22Rv1 (cell line): Measurements from ENCODE around the gene RIOK3.

ENCODE experiments used
- ZFX ChIP-seq: fragments of 450-650 bp; IDR thresholded peaks from 2 replicates; pipeline ENCODE4 v1.6.1; 2017; ENCODE audit warnings: antibody characterized with exemption, borderline replicate concordance
- TF ChIP-seq, protein P1 (sequence below): fragments of 450-650 bp; IDR thresholded peaks from 2 replicates; pipeline ENCODE4 v1.5.1; 2017; ENCODE audit warnings: mild to moderate bottlenecking

DNA sequence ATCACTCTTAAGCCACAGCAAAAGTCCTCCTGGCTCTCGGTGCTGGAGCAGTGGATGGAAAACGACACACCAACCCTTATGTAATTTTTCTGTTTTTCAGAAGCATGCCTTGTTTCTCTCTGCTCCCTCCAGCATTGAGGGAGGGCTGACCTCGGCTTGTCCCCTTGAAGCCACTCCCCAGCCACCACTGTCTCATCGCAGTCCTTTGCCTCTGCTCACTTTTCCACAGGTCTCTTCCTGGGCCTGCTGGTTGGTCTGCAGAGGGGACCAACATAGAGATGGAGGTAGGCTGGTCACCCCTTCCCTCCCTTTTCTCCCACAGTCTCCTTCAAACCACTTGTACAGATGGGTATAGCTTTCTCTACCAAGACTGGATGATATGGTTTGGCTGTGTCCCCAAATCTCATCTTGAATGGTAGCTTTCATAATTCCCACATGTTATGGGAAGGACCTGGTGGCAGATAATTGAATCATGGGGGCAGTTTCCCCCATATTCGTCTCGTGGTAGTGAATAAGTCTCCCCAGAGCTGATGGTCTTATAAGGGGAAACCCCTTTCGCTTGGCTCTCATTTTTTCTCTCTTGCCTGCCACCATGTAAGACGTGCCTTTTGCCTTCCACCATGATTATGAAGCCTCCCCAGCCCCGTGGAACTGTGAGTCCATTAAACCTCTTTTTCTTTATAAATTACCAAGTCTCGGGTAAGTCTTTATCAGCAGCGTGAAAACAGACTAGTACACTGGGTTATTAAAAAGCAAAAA lies 14.3 kb upstream of the RIOK3 start:
- TF ChIP-seq, protein P1, sequence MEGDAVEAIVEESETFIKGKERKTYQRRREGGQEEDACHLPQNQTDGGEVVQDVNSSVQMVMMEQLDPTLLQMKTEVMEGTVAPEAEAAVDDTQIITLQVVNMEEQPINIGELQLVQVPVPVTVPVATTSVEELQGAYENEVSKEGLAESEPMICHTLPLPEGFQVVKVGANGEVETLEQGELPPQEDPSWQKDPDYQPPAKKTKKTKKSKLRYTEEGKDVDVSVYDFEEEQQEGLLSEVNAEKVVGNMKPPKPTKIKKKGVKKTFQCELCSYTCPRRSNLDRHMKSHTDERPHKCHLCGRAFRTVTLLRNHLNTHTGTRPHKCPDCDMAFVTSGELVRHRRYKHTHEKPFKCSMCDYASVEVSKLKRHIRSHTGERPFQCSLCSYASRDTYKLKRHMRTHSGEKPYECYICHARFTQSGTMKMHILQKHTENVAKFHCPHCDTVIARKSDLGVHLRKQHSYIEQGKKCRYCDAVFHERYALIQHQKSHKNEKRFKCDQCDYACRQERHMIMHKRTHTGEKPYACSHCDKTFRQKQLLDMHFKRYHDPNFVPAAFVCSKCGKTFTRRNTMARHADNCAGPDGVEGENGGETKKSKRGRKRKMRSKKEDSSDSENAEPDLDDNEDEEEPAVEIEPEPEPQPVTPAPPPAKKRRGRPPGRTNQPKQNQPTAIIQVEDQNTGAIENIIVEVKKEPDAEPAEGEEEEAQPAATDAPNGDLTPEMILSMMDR = no peak
- TF ChIP-seq ZFX = no peak
